Thyroid gland (tissue), 4 donors: ENCODE data around the gene CEP85. TPM values are rescaled to one million over a fixed set of nuclear protein-coding genes. Genes with fewer than 3 reads are reported as not detected.

Experiments used
- DNase-seq, 2 donors: peaks; one replicate each; pipeline ENCODE4 v3.0.0-alpha.2; 2019
- H3K27ac ChIP-seq, 3 donors: fragments of 200-600 bp; sonication (generic); 1 replicate in 2 of 3; 2 replicates in 1 of 3; pipeline ENCODE4 v1.5.1; 2016 to 2019; ENCODE audit warnings: mild to moderate bottlenecking in 1 of 3, moderate library complexity in 1 of 3
- H3K27me3 ChIP-seq: fragments of 200-600 bp; sonication (generic); one replicate; pipeline ENCODE4 v1.5.1; 2019
- H3K36me3 ChIP-seq, 2 donors: fragments of 200-600 bp; sonication (generic); one replicate each; pipeline ENCODE4 v1.5.1; 2016 to 2019
- H3K4me1 ChIP-seq, 2 donors: fragments of 200-600 bp; sonication (generic); one replicate each; pipeline ENCODE4 v1.5.1; 2017 to 2019
- H3K4me3 ChIP-seq, 3 donors: fragments of 200-600 bp; sonication (generic); replicated peaks in 1 of 3; 1 replicate in 2 of 3; 2 replicates in 1 of 3; pipeline ENCODE4 v1.5.1; 2016; ENCODE audit warnings: mild to moderate bottlenecking in 1 of 3
- H3K9me3 ChIP-seq: fragments of 200-600 bp; sonication (generic); one replicate; pipeline ENCODE4 v1.5.1; 2017
- CTCF ChIP-seq, 6 experiments: fragments of 200-600 bp in 3 of 6; fragments of 450-650 bp in 3 of 6; sonication (generic) in 3 of 6; IDR thresholded peaks; one replicate each; pipeline ENCODE4 v1.5.1; 2016 to 2019; ENCODE audit warnings: antibody characterized with exemption in 6 of 6, mild to moderate bottlenecking in 2 of 6, inconsistent platforms in 1 of 6, moderate library complexity in 1 of 6
- POLR2A ChIP-seq, 2 donors: fragments of 450-650 bp; IDR thresholded peaks; one replicate each; pipeline ENCODE4 v1.6.1; 2017; ENCODE audit warnings: antibody characterized with exemption in 2 of 2, mild to moderate bottlenecking in 2 of 2, moderate library complexity in 1 of 2
- WGBS, 2 donors: methylation state at CpG; one replicate each; pipeline ENCODE4 v1.1.5; 2017; 5-methylcytosine and 5-hydroxymethylcytosine counted together
- intact Hi-C: fragments of 100-400 bp; cut with DNase I; formaldehyde crosslinking; loops from one replicate; pipeline ENCODE4 v1.15.1; 2023
- total RNA-seq, 4 donors: library from RNA; depleted of rRNA; stranded (reverse); fragments of >200 nt; gene quantifications; one replicate each; pipeline ENCODE4 v1.2.3, GENCODE V29; 2016

CEP85 gene
- total RNA-seq, 4 donors from 2014 or later, result 16.0 to 27.0 (median 17.0) TPM

GRCh38 chr1:26197301-26197700, 36.7 kb upstream of the CEP85 start:
- TF ChIP-seq CTCF (IDR thresholded peaks at IDR 0.05), result no peak
- no peak for TF ChIP-seq POLR2A (IDR thresholded peaks at IDR 0.05)
- intact Hi-C loops, result no loop called here
- Histone ChIP-seq H3K4me1 (no peaks in the 10 kb centered on the region), H3K27me3 (no peaks in the 10 kb centered on the region), H3K36me3 (no peaks in the 10 kb centered on the region), H3K4me3 (no peak overlapping the region), H3K9me3 (no peaks in the 10 kb centered on the region), H3K27ac (no peak overlapping the region)
- WGBS, 2 donors, result 90 to 92% methylated on average over 3 of the region's 3 CpGs
- no peak for DNase-seq

GRCh38 chr1:26197813-26198212, 36.2 kb upstream of the CEP85 start:
- Histone ChIP-seq H3K27ac (no peak overlapping the region), H3K36me3 (no peaks in the 10 kb centered on the region), H3K4me1 (no peaks in the 10 kb centered on the region), H3K9me3 (no peaks in the 10 kb centered on the region), H3K4me3 (no peak overlapping the region), H3K27me3 (no peaks in the 10 kb centered on the region)
- WGBS, 2 donors, result 74 to 84% methylated on average over 7 to 11 of the region's 11 CpGs
- DNase-seq, result no peak
- intact Hi-C loops, result no loop called here
- TF ChIP-seq POLR2A (IDR thresholded peaks at IDR 0.05) (no peak), CTCF (IDR thresholded peaks at IDR 0.05) (no peak)

GRCh38 chr1:26200413-26200812, 33.6 kb upstream of the CEP85 start:
- Histone ChIP-seq H3K4me3 (no peak overlapping the region), H3K36me3 (no peaks in the 10 kb centered on the region), H3K4me1 (no peaks in the 10 kb centered on the region), H3K27me3 (no peaks in the 10 kb centered on the region), H3K9me3 (no peaks in the 10 kb centered on the region), H3K27ac (no peak overlapping the region)
- intact Hi-C loops, result no loop called here
- no peak for DNase-seq
- TF ChIP-seq CTCF (IDR thresholded peaks at IDR 0.05), result no peak
- TF ChIP-seq POLR2A (IDR thresholded peaks at IDR 0.05), result no peak
- WGBS, 2 donors, result 81 to 95% methylated on average over 4 to 5 of the region's 5 CpGs

- Histone ChIP-seq H3K36me3 (no peaks in the 10 kb centered on the region), H3K4me3 (no peak overlapping the region), H3K27me3 (no peaks in the 10 kb centered on the region), H3K27ac (no peak overlapping the region), H3K4me1 (no peaks in the 10 kb centered on the region), H3K9me3 (no peaks in the 10 kb centered on the region)
- WGBS, 2 donors, result 65 to 76% methylated on average over 5 to 9 of the region's 9 CpGs
- intact Hi-C loops, result no loop called here
- no peak for TF ChIP-seq CTCF (IDR thresholded peaks at IDR 0.05)
- no peak for TF ChIP-seq POLR2A (IDR thresholded peaks at IDR 0.05)
- DNase-seq, result no peak
Observed at GRCh38 chr1:26203642-26204318, 30.2 kb upstream of the CEP85 start.

- intact Hi-C loops, result no loop called here
- Histone ChIP-seq H3K36me3 (no peaks in the 10 kb centered on the region), H3K9me3 (no peaks in the 10 kb centered on the region), H3K27ac (no peak overlapping the region), H3K27me3 (no peaks in the 10 kb centered on the region), H3K4me3 (no peak overlapping the region), H3K4me1 (peaks cover 3 to 4% of the 10 kb centered on the region in 2 donors)
- no peak for DNase-seq
- no peak for TF ChIP-seq CTCF (IDR thresholded peaks at IDR 0.05)
- WGBS, 2 donors, result 88 to 89% methylated on average over 5 of the region's 5 CpGs
Observed at GRCh38 chr1:26210147-26210870, 23.7 kb upstream of the CEP85 start.
